Lung (tissue), 12 donors: Measurements from ENCODE around the gene EPHB1. TPM values are rescaled to one million over a fixed set of nuclear protein-coding genes. Genes with fewer than 3 reads are reported as not detected.

Source experiments
- ATAC-seq: fragments of 200-7000 bp; cut with Tn5 transposase; one replicate; pipeline ENCODE4 v1.9.1; 2020; ENCODE audit warnings: moderate number of reproducible peaks; ENCODE audit not compliant: insufficient read depth, low FRiP score
- DNase-seq, 3 donors: peaks; one replicate each; pipeline ENCODE4 v3.0.0-alpha.2; 2013 to 2017
- H3K27ac ChIP-seq, 2 donors: one replicate each; pipeline ENCODE4 v1.5.1; 2013; ENCODE audit warnings: mild to moderate bottlenecking in 2 of 2, moderate library complexity in 2 of 2, control low read depth in 1 of 2, inconsistent platforms in 1 of 2, low read depth in 1 of 2, low read length in 1 of 2
- H3K27me3 ChIP-seq, 3 donors: one replicate each; pipeline ENCODE4 v1.5.1; 2013; ENCODE audit warnings: low read length in 2 of 3; ENCODE audit not compliant: control insufficient read depth in 3 of 3, insufficient read depth in 3 of 3
- H3K36me3 ChIP-seq, 4 donors: one replicate each; pipeline ENCODE4 v1.5.1; 2013; ENCODE audit warnings: low read length in 4 of 4, mild to moderate bottlenecking in 1 of 4, moderate library complexity in 1 of 4; ENCODE audit not compliant: control insufficient read depth in 4 of 4, insufficient read depth in 4 of 4
- H3K4me1 ChIP-seq, 5 donors: one replicate each; pipeline ENCODE4 v1.5.1; 2013; ENCODE audit warnings: low read length in 5 of 5, mild to moderate bottlenecking in 2 of 5, moderate library complexity in 1 of 5; ENCODE audit not compliant: control insufficient read depth in 5 of 5, insufficient read depth in 5 of 5
- H3K4me3 ChIP-seq: one replicate; pipeline ENCODE4 v1.5.1; 2013; ENCODE audit warnings: mild to moderate bottlenecking, control low read depth, moderate library complexity
- H3K9ac ChIP-seq, 2 donors: one replicate each; pipeline ENCODE4 v1.5.1; 2013; ENCODE audit warnings: low read length in 2 of 2, control low read depth in 1 of 2; ENCODE audit not compliant: insufficient read depth in 1 of 2
- H3K9me3 ChIP-seq, 4 donors: one replicate each; pipeline ENCODE4 v1.5.1; 2013; ENCODE audit warnings: low read length in 3 of 4, mild to moderate bottlenecking in 1 of 4, moderate library complexity in 1 of 4; ENCODE audit not compliant: control insufficient read depth in 4 of 4, insufficient read depth in 3 of 4
- WGBS, 2 donors: extraction: QIAGEN DNeasy Blood & Tissue Kit; methylation state at CpG; one replicate each; pipeline ENCODE4 v1.1.7; 2013; 5-methylcytosine and 5-hydroxymethylcytosine counted together
- polyA plus RNA-seq, 2 donors: library from polyadenylated mRNA; stranded (reverse); fragments of 200-250 nt; gene quantifications; one replicate each; pipeline ENCODE4 v1.2.1, GENCODE V29; 2013
- total RNA-seq, 2 donors: library from RNA; depleted of rRNA in 1 of 2; stranded (reverse); fragments of >200 nt in 1 of 2; gene quantifications; one replicate each; pipeline ENCODE4 v1.2.1, GENCODE V29; 2014 to 2021
- TF ChIP-seq, protein P1 (sequence below): IDR thresholded peaks from 2 replicates; pipeline ENCODE4 v1.5.1; 2012; ENCODE audit warnings: mild to moderate bottlenecking; ENCODE audit errors: control extremely low read depth, extremely low read depth
- donor health status: control.
- donor health status: control.
- donor health status: Bipolar disorder and iron deficiency.
- donor health status: healthy.
- donor health status: DM: yes; HTN: yes; CAD: no.

The EPHB1 gene
- total and polyA plus RNA-seq, 4 donors, result 0.30 to 6.3 (median 2.1) TPM

DNA sequence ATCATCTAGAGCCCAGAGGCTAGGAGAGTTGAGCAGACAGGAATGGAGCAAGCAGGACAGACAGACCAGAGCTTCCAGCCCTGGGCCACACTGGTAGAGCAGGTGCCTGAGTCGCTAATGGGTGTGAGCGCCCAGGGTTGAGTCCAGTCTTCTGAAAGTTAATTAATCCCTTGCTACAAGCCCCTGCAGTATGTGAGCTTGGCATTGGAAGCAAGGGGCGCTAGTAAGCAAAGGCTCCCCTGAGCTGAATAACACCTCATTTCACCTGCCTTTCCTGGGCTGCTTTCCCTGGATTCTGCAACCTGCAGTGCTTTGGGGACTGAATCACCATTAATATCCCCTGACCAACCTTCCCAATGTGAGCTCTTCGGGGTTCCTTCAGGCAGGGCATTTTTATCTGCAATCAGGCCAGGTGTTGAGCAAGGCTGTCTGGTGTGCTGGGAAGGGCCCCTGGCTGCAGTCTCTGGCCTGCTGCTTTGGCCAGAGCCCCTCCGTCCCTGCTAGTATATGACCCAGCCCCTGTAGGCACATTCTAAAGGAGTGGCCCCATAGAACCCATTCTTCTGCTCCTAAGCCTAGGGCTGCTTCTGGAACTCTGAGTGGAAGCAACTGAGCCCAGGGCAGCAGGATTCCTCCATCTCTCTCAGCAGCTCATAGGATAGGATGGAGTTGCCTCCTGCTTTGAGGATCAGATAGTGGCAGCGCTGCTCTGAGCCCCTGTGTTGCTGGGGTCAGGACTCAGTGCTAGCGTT lies 45.1 kb upstream of the EPHB1 start:
- TF ChIP-seq, protein P1, sequence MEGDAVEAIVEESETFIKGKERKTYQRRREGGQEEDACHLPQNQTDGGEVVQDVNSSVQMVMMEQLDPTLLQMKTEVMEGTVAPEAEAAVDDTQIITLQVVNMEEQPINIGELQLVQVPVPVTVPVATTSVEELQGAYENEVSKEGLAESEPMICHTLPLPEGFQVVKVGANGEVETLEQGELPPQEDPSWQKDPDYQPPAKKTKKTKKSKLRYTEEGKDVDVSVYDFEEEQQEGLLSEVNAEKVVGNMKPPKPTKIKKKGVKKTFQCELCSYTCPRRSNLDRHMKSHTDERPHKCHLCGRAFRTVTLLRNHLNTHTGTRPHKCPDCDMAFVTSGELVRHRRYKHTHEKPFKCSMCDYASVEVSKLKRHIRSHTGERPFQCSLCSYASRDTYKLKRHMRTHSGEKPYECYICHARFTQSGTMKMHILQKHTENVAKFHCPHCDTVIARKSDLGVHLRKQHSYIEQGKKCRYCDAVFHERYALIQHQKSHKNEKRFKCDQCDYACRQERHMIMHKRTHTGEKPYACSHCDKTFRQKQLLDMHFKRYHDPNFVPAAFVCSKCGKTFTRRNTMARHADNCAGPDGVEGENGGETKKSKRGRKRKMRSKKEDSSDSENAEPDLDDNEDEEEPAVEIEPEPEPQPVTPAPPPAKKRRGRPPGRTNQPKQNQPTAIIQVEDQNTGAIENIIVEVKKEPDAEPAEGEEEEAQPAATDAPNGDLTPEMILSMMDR, result no peak
- H3K9me3 ChIP-seq, result no peaks in the 10 kb centered on the region
- WGBS, 2 donors, result 81 to 87% methylated on average over 7 of the region's 7 CpGs
- H3K27ac ChIP-seq, result no peak overlapping the region
- no peak overlapping the region for H3K4me3 ChIP-seq
- no peaks in the 10 kb centered on the region for H3K27me3 ChIP-seq
- H3K36me3 ChIP-seq, result no peaks in the 10 kb centered on the region
- no peak for ATAC-seq
- DNase-seq, result no peak
- no peak overlapping the region for H3K9ac ChIP-seq
- H3K4me1 ChIP-seq, result no peaks in the 10 kb centered on the region

DNA sequence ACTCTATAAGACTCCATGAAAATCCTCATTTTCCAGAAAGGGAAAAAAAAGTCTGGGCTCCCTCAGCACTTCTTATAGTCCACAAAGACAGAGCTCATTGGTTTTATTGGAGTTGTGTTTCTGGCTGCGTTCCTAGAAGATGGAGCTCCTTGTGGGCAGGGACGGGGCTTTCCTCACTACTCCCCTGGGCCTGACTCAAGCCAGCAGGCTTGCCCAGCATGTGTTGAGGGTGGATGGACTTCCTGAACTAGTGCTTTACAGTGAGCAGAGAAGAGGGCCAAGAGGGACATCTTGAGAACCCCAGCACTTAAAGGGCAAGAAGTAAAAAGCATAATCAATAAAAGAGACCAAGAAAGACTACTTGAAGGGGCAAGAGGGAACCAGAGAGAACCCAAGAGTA lies 43.2 kb upstream of the EPHB1 start:
- Histone ChIP-seq H3K36me3 (no peaks in the 10 kb centered on the region), H3K27ac (no peak overlapping the region), H3K9ac (no peak overlapping the region), H3K9me3 (no peaks in the 10 kb centered on the region), H3K27me3 (no peaks in the 10 kb centered on the region), H3K4me1 (no peaks in the 10 kb centered on the region), H3K4me3 (no peak overlapping the region)
- 71 to 87% methylated on average over 2 of the region's 2 CpGs for WGBS, 2 donors
- ATAC-seq, result no peak
- TF ChIP-seq, protein P1, result no peak
- DNase-seq, result no peak

DNA sequence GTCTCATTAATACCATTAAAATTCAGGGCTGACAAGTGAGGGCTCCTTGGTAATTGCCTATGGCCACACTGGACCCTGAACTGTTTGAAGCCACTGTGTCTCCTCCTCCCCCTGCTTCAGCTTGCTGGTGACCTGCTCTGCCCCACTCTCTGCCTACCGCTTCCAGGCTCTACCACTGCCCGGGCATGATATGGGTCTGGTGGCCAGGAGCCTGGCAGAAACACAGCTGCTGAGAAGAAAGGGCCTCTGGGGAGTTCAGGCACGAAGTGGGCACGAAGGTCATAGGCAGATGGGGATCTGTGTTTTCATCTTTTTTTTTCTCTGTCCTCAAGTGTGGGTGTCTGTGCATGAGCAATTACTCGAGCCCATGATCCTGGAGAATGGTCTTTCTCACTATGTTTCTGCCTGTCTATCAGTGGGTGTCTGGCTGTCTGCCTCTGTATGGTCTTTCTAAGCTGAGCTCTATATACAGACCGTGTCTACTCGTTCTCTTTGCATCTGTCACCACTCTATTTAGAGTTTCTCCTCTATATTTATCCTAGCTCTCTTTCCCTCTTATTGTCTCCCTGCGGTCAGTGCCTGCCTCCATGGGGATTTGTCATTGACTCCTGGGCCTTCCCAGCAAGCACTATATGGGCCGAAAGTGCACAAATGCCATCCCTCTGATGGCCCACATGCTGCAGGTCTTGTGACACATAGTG lies 42.1 kb upstream of the EPHB1 start:
- H3K9me3 ChIP-seq, result no peaks in the 10 kb centered on the region
- no peaks in the 10 kb centered on the region for H3K27me3 ChIP-seq
- H3K4me1 ChIP-seq, result no peaks in the 10 kb centered on the region
- ATAC-seq (no peak), DNase-seq (no peak)
- H3K36me3 ChIP-seq, result no peaks in the 10 kb centered on the region
- H3K27ac ChIP-seq, result no peak overlapping the region
- 74 to 82% methylated on average over 9 of the region's 9 CpGs for WGBS, 2 donors
- no peak overlapping the region for H3K9ac ChIP-seq
- TF ChIP-seq, protein P1, result no peak
- H3K4me3 ChIP-seq, result no peak overlapping the region
